Skin epidermis (tissue), 12 donors: ENCODE measurements around the gene NOD2.

Source experiments
- H3K27ac ChIP-seq, 21 experiments: fragments of 200-600 bp; sonication (generic) in 11 of 21; one replicate each; pipeline ENCODE4 v1.5.0; 2020; ENCODE audit warnings: mild to moderate bottlenecking in 3 of 21, inconsistent platforms in 2 of 21, moderate library complexity in 2 of 21
- H3K4me3 ChIP-seq, 7 experiments: fragments of 200-600 bp; sonication (generic) in 2 of 7; one replicate each; pipeline ENCODE4 v1.5.0; 2020; ENCODE audit warnings: inconsistent platforms in 2 of 7, mild to moderate bottlenecking in 2 of 7, moderate library complexity in 1 of 7

NOD2 gene

GRCh38 chr16:50668368-50669008 is 24.9 kb upstream of the NOD2 start:
- no peak overlapping the region for H3K4me3 ChIP-seq
- H3K27ac ChIP-seq = peak overlapping the region in 16 of 21 experiments; percentile 8 to 74 (median 54)

- Histone ChIP-seq H3K4me3 (no peak overlapping the region), H3K27ac (no peak overlapping the region)
These were observed 23.7 kb upstream of the NOD2 start for GRCh38 chr16:50669741-50670140.

GRCh38 chr16:50670476-50670875 is 22.9 kb upstream of the NOD2 start:
- Histone ChIP-seq H3K4me3 (no peak overlapping the region), H3K27ac (no peak overlapping the region)

GRCh38 chr16:50671644-50672260 is 21.7 kb upstream of the NOD2 start:
- H3K27ac ChIP-seq = no peak overlapping the region
- no peak overlapping the region for H3K4me3 ChIP-seq

- no peak overlapping the region for H3K4me3 ChIP-seq
- H3K27ac ChIP-seq = no peak overlapping the region
These were observed 19.7 kb upstream of the NOD2 start for GRCh38 chr16:50673496-50674275.

- no peak overlapping the region for H3K4me3 ChIP-seq
- no peak overlapping the region for H3K27ac ChIP-seq
These were observed 18.6 kb upstream of the NOD2 start for GRCh38 chr16:50674831-50675230.

- H3K4me3 ChIP-seq = no peak overlapping the region
- no peak overlapping the region for H3K27ac ChIP-seq
These were observed 17.5 kb upstream of the NOD2 start for GRCh38 chr16:50675686-50676610.

GRCh38 chr16:50676684-50677225 is 16.7 kb upstream of the NOD2 start:
- H3K4me3 ChIP-seq = no peak overlapping the region
- no peak overlapping the region for H3K27ac ChIP-seq

GRCh38 chr16:50677351-50677750 is 16.1 kb upstream of the NOD2 start:
- H3K27ac ChIP-seq = no peak overlapping the region
- H3K4me3 ChIP-seq = no peak overlapping the region

GRCh38 chr16:50678531-50678930 is 14.9 kb upstream of the NOD2 start:
- Histone ChIP-seq H3K4me3 (peak overlapping the region in 1 of 7 experiments; percentile 51), H3K27ac (peak overlapping the region in 5 of 21 experiments; percentile 7 to 93 (median 89))

- Histone ChIP-seq H3K4me3 (peak overlapping the region in 5 of 7 experiments; percentile 37 to 51 (median 39)), H3K27ac (peak overlapping the region in 8 of 21 experiments; percentile 5 to 93 (median 90))
These were observed 14.1 kb upstream of the NOD2 start for GRCh38 chr16:50679266-50679665.

GRCh38 chr16:50679676-50680555 is 13.5 kb upstream of the NOD2 start:
- H3K27ac ChIP-seq = peak overlapping the region in 19 of 21 experiments; percentile 38 to 93 (median 81)
- H3K4me3 ChIP-seq = peak overlapping the region; percentile 17 to 51 (median 38)

- Histone ChIP-seq H3K4me3 (peak overlapping the region; percentile 17 to 51 (median 38)), H3K27ac (peak overlapping the region in 20 of 21 experiments; percentile 38 to 93 (median 81))
These were observed 12.9 kb upstream of the NOD2 start for GRCh38 chr16:50680556-50680893.

- Histone ChIP-seq H3K27ac (peak within 1 kb of the TSS in 20 of 21 experiments; percentile 38 to 93 (median 81)), H3K4me3 (peak within 1 kb of the TSS; percentile 17 to 51 (median 38))
These were observed 12.2 kb upstream of the NOD2 start, which contains the start of gene SNX20 for GRCh38 chr16:50681021-50681885. Gene SNX20 (minus strand): TSS chr16:50681312. CDS start chr16:50677526, 3,786 bp downstream.

GRCh38 chr16:50683689-50684374 is 9.6 kb upstream of the NOD2 start:
- Histone ChIP-seq H3K27ac (peak overlapping the region in 19 of 21 experiments; percentile 5 to 93 (median 70)), H3K4me3 (no peak overlapping the region)

GRCh38 chr16:50684823-50685461 is 8.5 kb upstream of the NOD2 start:
- Histone ChIP-seq H3K4me3 (no peak overlapping the region), H3K27ac (peak overlapping the region in 18 of 21 experiments; percentile 5 to 93 (median 70))
